ENCODE results near the gene ZEB2.
A peak's percentile ranks its signal among the peaks of the same experiment; 100 is the strongest.

ZEB2 gene

DNA sequence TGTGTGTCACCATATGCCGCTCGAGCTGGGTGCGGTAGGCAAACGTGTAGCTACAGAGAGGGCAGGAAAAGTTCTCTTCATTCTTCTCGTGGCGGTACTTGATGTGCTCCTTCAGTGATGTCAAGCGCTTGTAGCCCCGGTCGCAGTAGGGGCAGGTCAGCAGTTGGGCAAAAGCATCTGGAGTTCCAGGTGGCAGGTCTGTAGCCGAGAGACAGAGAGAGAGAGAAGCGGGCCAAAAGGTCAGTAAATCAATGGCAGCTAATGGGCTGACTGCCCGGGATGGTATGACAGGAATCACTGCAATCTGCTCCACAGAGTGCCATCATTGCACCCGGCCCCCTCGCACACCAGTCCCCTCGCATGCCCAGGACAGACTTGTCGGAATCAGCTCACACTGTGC is 116.0 kb downstream of the ZEB2 start:
- no peak for DNase-seq (ENCODE audit: low read depth, low spot score)
- no peak overlapping the region for H3K4me3 ChIP-seq (ENCODE audit: low read depth, low read length)
- in situ Hi-C loops (cut with HindIII; ENCODE audit: low sequenced_read_pairs) = no loop called here
- TF ChIP-seq, protein P1, sequence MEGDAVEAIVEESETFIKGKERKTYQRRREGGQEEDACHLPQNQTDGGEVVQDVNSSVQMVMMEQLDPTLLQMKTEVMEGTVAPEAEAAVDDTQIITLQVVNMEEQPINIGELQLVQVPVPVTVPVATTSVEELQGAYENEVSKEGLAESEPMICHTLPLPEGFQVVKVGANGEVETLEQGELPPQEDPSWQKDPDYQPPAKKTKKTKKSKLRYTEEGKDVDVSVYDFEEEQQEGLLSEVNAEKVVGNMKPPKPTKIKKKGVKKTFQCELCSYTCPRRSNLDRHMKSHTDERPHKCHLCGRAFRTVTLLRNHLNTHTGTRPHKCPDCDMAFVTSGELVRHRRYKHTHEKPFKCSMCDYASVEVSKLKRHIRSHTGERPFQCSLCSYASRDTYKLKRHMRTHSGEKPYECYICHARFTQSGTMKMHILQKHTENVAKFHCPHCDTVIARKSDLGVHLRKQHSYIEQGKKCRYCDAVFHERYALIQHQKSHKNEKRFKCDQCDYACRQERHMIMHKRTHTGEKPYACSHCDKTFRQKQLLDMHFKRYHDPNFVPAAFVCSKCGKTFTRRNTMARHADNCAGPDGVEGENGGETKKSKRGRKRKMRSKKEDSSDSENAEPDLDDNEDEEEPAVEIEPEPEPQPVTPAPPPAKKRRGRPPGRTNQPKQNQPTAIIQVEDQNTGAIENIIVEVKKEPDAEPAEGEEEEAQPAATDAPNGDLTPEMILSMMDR (IDR thresholded peaks at IDR 0.05; ENCODE audit: low read depth, low read length) = no peak

DNA sequence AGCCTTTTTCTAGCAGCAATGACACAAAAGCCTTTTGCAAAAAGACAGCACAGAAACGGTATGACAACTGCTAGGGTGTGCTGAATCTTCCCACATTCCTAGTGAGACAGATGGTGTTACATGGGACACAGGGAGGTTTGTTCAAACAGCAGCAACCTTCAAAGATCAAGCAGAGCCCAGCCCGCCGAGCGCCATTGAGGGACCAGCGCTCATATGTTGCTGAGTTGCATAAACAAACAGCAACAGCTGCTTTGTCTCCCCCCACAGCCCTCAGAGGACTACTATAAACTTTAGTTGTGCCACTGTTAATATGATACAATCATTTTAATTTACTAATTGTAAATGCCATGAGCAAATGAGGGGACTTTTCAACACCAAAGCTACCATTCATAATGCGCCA is 117.7 kb downstream of the ZEB2 start:
- no peak for DNase-seq (ENCODE audit: low read depth, low spot score)
- in situ Hi-C loops (cut with HindIII; ENCODE audit: low sequenced_read_pairs) = no loop called here
- TF ChIP-seq, protein P1 (IDR thresholded peaks at IDR 0.05; ENCODE audit: low read depth, low read length) = no peak
- H3K4me3 ChIP-seq (ENCODE audit: low read depth, low read length) = no peak overlapping the region

DNA sequence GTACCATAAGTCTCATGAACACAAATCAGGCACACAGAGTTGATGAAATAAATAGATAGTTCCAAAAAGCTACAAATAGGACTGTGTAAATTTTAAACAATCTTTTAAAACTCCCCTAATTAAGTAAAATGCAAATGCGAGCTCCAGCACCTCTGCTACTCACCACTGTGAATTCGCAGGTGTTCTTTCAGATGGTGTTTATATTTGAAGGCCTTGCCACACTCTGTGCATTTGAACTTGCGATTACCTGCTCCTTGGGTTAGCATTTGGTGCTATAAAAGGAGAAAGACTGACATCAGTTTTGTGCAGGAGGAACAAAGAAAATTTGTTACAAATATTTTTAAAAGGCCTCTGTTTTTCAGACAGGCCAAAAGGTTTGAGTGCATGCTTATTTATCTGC is 118.9 kb downstream of the ZEB2 start:
- TF ChIP-seq, protein P1 (IDR thresholded peaks at IDR 0.05; ENCODE audit: low read depth, low read length) = no peak
- in situ Hi-C loops (cut with HindIII; ENCODE audit: low sequenced_read_pairs) = no loop called here
- no peak for DNase-seq (ENCODE audit: low read depth, low spot score)
- H3K4me3 ChIP-seq (ENCODE audit: low read depth, low read length) = no peak overlapping the region

DNA sequence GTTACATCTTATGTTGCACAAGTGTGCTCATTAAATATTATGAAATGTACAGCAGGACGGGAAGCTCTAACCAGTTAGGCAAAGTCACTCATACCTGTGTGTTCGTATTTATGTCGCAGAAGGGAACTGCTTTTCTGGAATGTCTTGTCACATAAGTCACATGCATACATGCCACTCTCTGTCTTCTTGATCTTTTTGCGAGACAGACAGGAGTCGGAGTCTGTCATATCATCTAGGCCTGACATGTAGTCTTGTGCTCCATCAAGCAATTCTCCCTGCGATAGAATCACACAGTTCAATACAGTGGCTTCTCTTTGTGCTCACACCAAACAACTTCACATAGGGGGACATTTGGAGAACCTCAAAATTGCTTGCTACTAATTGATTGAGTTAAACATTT is 123.6 kb downstream of the ZEB2 start:
- in situ Hi-C loops (cut with HindIII; ENCODE audit: low sequenced_read_pairs) = no loop called here

DNA sequence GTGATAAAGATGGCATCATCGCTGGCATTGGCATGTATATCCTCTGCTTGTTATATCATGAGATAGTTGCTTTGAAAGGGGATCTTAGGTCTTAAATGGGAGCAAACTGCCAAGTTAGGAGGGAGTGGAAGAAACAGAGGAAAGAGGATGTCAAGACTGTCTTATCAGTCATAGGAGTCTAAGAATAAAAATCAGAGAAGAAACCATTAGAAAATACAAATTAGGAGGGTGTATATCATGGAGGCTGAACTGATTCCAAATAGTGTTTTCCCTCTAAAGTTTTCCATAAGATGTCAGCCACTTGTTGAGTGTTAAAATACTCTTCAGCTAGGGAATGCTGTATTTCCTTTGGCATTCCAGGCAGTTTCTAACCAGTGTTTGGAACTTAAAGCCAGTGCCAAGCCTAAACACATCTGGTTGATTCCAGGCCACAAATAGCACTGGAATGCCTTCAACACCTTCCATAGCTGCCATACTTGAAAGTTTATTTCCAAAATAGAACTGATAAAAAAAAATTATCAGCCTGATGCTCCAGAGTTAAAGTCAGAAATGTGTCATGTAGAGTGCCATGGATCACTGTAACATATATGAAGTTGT is 129.4 kb downstream of the ZEB2 start:
- in situ Hi-C loops (cut with HindIII; ENCODE audit: low sequenced_read_pairs) = no loop called here
- TF ChIP-seq, protein P1 (IDR thresholded peaks at IDR 0.05; ENCODE audit: low read depth, low read length) = no peak
- DNase-seq (ENCODE audit: low read depth, low spot score) = peak; percentile 50
- no peak overlapping the region for H3K4me3 ChIP-seq (ENCODE audit: low read depth, low read length)

More for the DNA sequence above, 123.6 kb downstream of the ZEB2 start:
- no peak overlapping the region for H3K4me3 ChIP-seq (ENCODE audit: low read depth, low read length)
- TF ChIP-seq, protein P1 (IDR thresholded peaks at IDR 0.05; ENCODE audit: low read depth, low read length) = no peak
- no peak for DNase-seq (ENCODE audit: low read depth, low spot score)

DNA sequence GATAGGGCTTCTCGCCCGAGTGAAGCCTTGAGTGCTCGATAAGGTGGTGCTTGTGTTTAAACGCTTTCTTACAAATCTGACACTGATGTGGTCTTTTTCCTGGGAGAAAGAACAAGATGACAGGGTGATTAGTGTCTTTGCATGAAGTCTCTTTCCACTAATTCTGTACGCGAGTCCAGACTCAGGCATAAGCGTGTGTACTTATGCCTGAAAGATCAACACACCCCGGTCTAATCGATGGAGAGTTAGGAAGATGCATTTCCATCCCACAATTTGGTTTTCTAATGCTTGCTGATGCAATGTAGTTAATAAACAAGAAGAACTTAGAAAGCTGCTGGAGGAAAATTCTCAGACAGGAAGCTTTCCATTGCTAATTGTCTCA is 130.0 kb downstream of the ZEB2 start:
- H3K4me3 ChIP-seq (ENCODE audit: low read depth, low read length) = no peak overlapping the region
- TF ChIP-seq, protein P1 (IDR thresholded peaks at IDR 0.05; ENCODE audit: low read depth, low read length) = no peak
- DNase-seq (ENCODE audit: low read depth, low spot score) = no peak
- in situ Hi-C loops (cut with HindIII; ENCODE audit: low sequenced_read_pairs) = no loop called here

All from astrocyte of the spinal cord (primary cell).